Central memory CD8-positive, alpha-beta T cell (primary cell): Measurements from ENCODE around the gene UXT.
"Not testable (repeated sequence)": the region's sequence is repeated elsewhere in the genome, so short reads cannot be mapped to it uniquely, and the experiment has no call there.

Experiments used
- ATAC-seq: fragments of 150-1000 bp; cut with Tn5 transposase; replicated peaks from 2 replicates; pipeline ENCODE4 v1.10.0; 2022; ENCODE audit warnings: mild to moderate bottlenecking, moderate FRiP score, moderate number of reproducible peaks; ENCODE audit not compliant: poor library complexity, severe bottlenecking; ENCODE audit errors: extremely low read depth
- DNase-seq, 2 donors: peaks; one replicate each; pipeline ENCODE4 v3.0.0; 2021; ENCODE audit warnings: low spot score in 2 of 2
- H3K27ac Mint-ChIP-seq: one replicate; pipeline ENCODE4 v1.8.0; 2022; ENCODE audit warnings: low read depth, mild to moderate bottlenecking, moderate library complexity, mixed read lengths
- H3K27me3 Mint-ChIP-seq: one replicate; pipeline ENCODE4 v1.8.0; 2022; ENCODE audit warnings: mixed read lengths
- H3K36me3 Mint-ChIP-seq: one replicate; pipeline ENCODE4 v1.8.0; 2022; ENCODE audit warnings: mild to moderate bottlenecking, moderate library complexity, mixed read lengths; ENCODE audit not compliant: insufficient read depth
- H3K4me1 Mint-ChIP-seq: one replicate; pipeline ENCODE4 v1.8.0; 2022; ENCODE audit warnings: mixed read lengths
- H3K4me3 Mint-ChIP-seq: one replicate; pipeline ENCODE4 v1.8.0; 2022; ENCODE audit warnings: mild to moderate bottlenecking, moderate library complexity, mixed read lengths
- H3K9me3 Mint-ChIP-seq: one replicate; pipeline ENCODE4 v1.8.0; 2022; ENCODE audit warnings: mixed read lengths

Gene UXT

GRCh38 chrX:47603125-47603524 is 55.9 kb downstream of the UXT start:
- not testable (repeated sequence) for H3K27ac Mint-ChIP-seq, H3K9me3 Mint-ChIP-seq, DNase-seq, ATAC-seq, H3K27me3 Mint-ChIP-seq, H3K4me3 Mint-ChIP-seq, H3K36me3 Mint-ChIP-seq, H3K4me1 Mint-ChIP-seq
